ENCODE measurements around the gene ZNF577. TPM values are rescaled to one million over a fixed set of nuclear protein-coding genes. Genes with fewer than 3 reads are reported as not detected.

Gene ZNF577
- total RNA-seq, 1 donor from 2014 or later = 64.8 TPM

GRCh38 chr19:51882518-51882917, 5.2 kb downstream of the ZNF577 start:
- FAIRE-seq (no peak), DNase-seq (ENCODE audit: low spot score in 2 of 2) (no peak)

DNA sequence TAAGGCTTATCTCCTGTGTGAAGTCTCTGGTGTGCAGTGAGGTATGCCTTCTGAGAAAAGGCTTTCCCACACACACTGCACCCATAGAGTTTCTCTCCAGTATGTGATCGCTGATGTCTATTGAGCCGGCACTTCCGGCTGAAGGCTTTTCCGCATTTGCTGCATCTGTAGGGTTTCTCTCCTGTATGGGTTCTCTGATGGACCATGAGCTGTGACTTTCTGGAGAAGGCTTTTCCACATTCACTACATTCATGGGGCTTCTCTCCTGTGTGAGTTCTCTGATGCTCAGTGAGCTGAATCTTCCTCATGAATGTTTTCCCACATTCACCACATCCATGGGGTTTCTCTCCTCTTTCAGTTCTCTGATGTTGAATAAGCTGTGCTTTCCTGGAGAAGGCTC, 14.7 kb downstream of the ZNF577 start:
- DNase-seq (ENCODE audit: low spot score in 2 of 2) (no peak), FAIRE-seq (no peak)

DNA sequence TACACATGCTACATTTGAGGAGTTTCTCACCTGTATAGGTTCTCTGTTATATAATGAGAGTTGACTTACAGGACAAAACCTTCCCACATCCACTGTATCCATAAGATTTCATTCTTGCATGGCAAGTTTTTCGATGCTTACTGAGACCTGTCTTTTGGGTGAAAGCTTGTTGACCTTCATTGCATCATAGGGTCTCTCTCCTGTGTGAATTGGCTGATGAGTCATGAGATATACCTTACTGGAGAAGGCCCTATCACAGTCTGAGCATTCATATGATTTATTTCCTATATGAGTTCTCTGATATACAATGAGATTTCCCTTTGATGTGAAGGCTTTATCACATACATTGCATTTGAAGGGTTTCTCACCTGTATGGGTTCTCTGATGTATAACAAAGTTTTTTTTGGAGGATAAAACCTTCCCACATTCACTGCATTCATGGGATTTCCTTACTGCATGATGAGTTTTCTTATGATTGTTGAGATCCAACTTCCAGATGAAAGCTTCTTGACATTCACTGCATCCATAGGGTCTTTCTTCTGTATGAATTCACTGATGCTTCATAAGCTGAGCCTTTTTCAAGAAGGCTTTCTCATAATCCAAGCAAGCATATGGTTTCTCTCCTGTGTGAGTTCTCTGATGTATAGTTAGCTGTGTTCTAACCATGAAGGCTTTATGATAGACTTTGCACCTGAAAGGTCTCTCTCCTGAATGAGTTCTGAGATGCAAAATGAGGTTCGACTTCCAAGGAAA, 25.7 kb downstream of the ZNF577 start:
- DNase-seq (ENCODE audit: low spot score in 2 of 2) (no peak), FAIRE-seq (no peak)

- FAIRE-seq (no peak), DNase-seq (ENCODE audit: low spot score in 2 of 2) (no peak)
Observed at GRCh38 chr19:51837145-51837544, 50.6 kb downstream of the ZNF577 start.

DNA sequence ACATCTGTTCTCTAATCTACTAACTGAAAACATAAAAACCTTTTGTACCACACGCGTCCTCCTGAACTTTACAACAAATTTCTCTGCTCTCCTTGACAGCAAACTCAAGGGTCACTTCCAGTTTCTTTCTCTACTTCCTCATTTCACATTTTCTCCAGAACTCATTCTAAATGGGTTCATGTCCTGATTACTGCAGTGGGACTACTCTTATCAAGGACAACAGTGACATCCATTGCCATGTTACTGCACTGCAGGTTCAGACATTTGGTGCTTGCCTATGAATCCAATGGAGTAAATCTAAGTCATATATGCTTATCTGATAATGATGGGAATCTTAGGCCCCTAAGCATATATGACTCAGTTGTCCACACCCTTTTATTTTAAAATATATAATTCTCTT, 57.5 kb downstream of the ZNF577 start:
- DNase-seq (ENCODE audit: low spot score in 2 of 2) (no peak), FAIRE-seq (no peak)

- FAIRE-seq (no peak), DNase-seq (ENCODE audit: low spot score in 2 of 2) (no peak)
Observed at GRCh38 chr19:51824281-51825005, 63.3 kb downstream of the ZNF577 start.

DNA sequence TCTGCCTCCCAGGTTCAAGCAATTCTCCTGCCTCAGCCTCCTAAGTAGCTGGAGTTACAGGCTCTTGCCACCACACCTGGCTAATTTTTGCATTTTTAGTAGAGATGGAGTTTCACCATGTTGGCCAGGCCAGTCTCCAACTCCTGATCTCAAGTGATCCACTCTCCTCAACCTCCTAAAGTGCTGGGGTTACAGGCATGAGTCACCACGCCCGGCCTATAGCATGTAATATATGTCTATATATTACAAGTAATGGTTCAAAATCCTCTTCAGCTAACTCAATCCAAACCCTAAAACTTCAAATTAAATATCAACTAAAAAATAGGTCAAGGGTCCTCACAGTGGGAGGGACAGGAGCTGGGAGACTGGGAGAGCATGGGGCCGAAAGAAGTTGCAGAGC, 64.8 kb downstream of the ZNF577 start:
- no peak for FAIRE-seq

GRCh38 chr19:51822325-51822724, 65.4 kb downstream of the ZNF577 start:
- no peak for FAIRE-seq
- DNase-seq (ENCODE audit: low spot score in 2 of 2) = no peak

More for the DNA sequence above, 64.8 kb downstream of the ZNF577 start:
- DNase-seq (ENCODE audit: low spot score in 2 of 2) = no peak

- FAIRE-seq = no peak
- no peak for DNase-seq (ENCODE audit: low spot score in 2 of 2)
Observed at GRCh38 chr19:51821921-51822320, 65.8 kb downstream of the ZNF577 start.

GRCh38 chr19:51821456-51821855, 66.3 kb downstream of the ZNF577 start:
- no peak for FAIRE-seq

More at GRCh38 chr19:51821456-51821855, 66.3 kb downstream of the ZNF577 start:
- no peak for DNase-seq (ENCODE audit: low spot score in 2 of 2)

Other genes starting within 250 kb of the ZNF577 start
- 0.41 TPM for gene SIGLEC14, start 241.1 kb downstream of the ZNF577 start, total RNA-seq
- gene SPACA6, start 194.6 kb downstream of the ZNF577 start, total RNA-seq = 3.7 TPM
- gene HAS1, start 164.0 kb downstream of the ZNF577 start, total RNA-seq = 3.3 TPM
- gene FPR1, start 136.1 kb downstream of the ZNF577 start, total RNA-seq = 4.5 TPM
- 0.41 TPM for gene FPR2, start 126.8 kb downstream of the ZNF577 start, total RNA-seq
- gene FPR3, start 92.8 kb downstream of the ZNF577 start, total RNA-seq = under 0.01 TPM
- gene ZNF649, start 17.1 kb upstream of the ZNF577 start, total RNA-seq = 41.2 TPM
- gene ZNF613, start 39.5 kb upstream of the ZNF577 start, total RNA-seq = 10.6 TPM
- 20.8 TPM for gene ZNF350, start 98.9 kb upstream of the ZNF577 start, total RNA-seq
- gene ZNF615, start 120.3 kb upstream of the ZNF577 start, total RNA-seq = 26.5 TPM
- 32.6 TPM for gene ZNF614, start 140.4 kb upstream of the ZNF577 start, total RNA-seq
- gene ZNF432, start 160.9 kb upstream of the ZNF577 start, total RNA-seq = 18.8 TPM
- gene ZNF841, start 207.8 kb upstream of the ZNF577 start, total RNA-seq = 52.6 TPM

Measured in frontal cortex (tissue), 4 donors.